Fibroblast of skin of back (primary cell): ENCODE measurements around the gene BUD13.

ENCODE experiments used
- DNase-seq: peaks from one replicate; pipeline ENCODE4 v3.0.0-alpha.2; 2013

Gene BUD13

DNA sequence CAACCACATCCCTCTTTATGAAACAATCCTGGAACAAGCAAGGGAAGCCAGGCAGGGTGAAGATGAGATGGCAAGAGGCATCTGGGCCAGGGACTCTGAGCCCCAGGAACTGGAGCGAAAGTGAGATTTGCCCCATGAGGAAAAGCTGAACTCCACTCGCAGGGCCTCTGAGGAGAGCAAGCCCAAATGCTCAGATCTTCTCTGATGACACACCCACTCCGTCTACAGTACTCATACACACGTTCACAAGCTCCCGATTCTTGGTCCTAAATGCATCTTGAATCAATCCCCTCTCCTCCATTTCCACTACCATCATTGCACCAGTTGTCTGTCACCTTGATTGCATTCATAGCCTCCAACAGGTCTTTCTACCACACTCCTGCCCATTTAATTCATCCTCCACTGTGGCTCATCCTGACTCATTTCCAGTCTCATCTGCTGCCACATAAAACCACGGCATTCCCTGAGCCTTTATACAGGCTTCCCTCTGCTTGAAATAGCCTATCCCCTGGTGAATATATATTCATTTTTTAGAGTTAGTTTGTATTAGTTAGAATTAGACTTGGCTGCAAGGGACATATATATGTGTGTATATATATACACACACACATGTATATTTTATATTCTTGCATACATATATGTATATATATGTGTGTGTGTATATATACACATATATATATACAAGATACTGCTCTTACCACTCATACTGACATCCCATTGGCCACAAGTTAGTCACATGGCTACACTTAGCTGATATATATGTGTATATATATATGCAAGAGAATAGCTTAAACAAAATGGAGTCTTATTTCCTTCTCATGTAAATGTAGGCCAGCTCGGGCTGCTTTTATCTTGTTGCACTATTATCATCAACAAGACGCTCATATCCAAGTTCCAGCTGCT, 20.3 kb upstream of the BUD13 start:
- DNase-seq = peak; percentile 85

DNA sequence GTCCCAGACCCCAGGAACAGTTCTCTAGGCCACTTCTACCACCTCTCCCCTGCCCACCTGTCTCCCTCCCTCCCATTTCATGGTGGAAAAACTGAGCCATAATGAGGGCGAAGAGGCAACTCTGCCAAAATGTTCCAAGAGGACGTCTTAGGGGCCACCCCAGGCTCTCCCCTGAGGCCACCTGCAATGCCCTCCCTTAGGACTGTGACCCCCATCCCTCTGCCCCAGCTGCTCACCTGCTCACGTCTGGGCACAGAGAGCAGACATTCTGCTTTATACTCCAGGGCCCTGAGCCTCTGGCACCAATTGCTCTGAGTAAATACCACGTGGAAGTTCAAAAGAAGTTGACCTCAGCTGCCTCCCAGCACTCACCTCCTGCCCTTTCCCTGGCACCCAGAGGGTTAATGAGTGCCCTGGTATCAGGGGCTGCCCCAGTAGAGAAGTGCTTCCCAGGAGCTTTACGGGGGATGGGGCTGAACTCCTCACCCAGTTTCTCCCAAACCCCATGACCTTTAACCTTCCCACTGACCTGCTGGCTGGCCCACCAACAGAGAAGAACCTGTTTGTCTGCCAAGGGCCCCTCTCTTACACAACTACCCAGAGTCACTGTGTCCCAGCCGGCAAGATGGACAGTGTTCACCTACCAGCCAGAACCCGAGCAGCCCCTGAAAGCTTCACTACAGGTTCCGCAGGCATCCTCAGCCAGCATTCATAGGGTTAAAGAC, 19.5 kb upstream of the BUD13 start:
- no peak for DNase-seq

- no peak for DNase-seq
Observed at GRCh38 chr11:116791813-116792143, 19.0 kb upstream of the BUD13 start, which contains the start of gene APOA5. TSS of gene APOA5 (minus strand) at chr11:116791879. CDS start at chr11:116791860, 19 bp downstream.

DNA sequence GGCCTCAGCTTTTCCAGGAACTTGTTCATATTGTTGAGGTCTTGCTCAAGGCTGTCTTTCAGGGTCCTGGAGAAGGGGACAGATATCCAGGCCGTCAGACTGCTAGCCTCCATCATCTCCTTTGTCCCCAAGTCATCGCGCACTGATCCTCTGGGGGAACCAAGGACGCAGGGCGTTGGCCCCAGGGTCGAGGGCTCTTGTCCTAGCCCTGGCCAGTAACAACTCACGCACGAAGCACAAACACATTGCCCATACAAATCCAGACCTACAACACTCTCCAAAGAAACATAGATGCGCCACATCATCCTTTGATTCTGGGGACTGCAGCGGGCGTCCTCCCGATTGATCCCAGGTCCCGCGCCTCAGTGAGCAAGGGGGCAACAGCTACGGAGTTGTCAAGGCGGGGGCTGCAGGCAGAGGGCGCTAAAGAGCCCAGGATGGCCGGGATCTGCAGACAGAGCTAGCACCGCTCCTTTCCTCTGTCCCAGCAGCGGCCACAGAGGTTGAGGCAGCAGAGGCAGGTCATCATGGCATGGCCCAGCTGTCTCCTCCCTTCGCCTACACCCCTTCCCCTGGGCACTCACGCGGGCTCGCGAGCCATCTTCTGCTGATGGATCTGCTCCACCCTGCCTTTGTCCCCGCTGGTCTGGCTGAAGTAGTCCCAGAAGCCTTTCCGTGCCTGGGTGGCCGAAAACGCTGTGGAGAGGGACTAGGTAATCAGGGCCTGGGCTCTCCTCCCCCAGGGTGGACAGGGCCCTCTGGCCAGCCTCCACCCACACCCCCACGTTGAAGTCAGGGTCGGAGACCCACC, 18.4 kb upstream of the BUD13 start:
- DNase-seq = peak; percentile 61

- DNase-seq = no peak
Observed at GRCh38 chr11:116790167-116791001, 17.6 kb upstream of the BUD13 start.

DNA sequence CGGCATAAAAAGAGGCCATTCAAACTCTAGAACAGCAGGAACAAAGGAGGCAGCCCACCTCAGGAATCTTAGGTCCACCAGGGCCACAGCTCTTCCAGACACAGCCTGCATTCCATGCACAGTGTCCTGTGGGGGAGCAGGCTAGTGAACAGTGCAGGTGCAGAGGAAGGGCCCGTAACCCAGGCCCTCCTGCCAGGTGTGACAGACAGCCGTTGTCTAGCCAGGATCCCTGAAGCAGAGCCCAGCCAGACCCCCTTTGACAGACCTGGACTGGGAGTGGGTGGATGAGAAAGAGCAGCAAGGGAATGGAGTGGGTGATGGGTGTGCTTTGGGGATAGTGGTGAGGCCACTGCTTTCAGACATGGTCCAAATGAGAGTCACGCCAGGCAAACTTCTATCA, 16.2 kb upstream of the BUD13 start:
- no peak for DNase-seq

GRCh38 chr11:116788534-116788933, 15.7 kb upstream of the BUD13 start:
- no peak for DNase-seq

GRCh38 chr11:116787786-116788486, 15.1 kb upstream of the BUD13 start, which contains the start of gene ZPR1:
TSS of gene ZPR1 (minus strand) at chr11:116788023. CDS start at chr11:116787990, 33 bp downstream.
- DNase-seq = peak; percentile 68

DNA sequence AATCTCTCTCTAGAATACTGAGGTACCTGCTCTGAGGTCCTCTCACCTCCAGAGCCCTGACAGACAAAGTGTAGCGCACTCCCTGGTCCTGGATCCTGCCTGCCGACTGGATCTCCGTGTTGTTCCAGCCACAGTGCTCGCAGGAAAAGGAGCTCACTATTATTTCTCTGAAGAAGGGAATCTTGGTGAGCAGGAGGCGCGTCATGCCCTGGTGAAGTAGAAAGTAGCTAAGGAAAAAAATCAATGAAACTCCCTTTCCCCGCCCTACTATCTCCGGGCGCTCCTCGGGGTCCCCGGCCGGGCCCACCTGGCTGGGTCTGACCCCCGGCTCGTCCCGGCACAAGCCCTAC, 14.6 kb upstream of the BUD13 start:
- no peak for DNase-seq

DNA sequence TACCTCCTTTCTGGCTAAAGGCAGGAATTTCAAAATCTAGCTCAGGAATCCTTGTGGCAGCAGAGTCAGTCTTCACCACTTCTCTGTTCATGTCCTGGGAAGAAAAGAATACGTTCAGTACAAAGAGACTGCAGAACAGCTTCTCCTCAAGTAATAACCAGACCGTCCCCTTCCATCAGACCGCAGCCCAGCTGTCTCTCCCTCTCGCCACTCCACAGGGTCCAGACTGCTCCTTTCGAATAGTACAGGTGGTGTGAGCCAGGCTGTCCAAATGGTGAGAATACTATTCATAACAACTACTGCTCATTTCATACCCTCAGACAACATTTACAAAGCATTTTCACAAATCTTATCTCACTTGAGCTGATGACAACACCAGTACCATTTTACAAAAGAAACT, 14.2 kb upstream of the BUD13 start:
- no peak for DNase-seq

DNA sequence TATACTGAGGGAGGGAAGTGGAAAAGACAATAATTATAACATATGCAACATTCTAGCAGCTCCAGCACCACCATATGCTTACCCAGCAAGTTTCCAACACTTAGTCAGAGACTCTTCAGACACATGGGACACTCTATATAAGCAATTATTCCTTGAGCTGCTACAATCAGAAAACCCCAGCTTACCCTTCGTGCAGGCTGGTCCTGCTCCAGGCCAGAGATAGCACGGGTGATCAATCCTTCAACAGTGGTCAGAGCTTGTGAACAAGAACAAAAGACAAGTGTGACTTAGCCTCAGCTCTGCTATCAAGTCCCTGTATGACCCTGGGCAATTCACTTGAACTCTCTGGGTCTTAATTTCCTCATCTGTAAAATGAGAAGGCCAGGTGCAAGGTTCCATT, 13.5 kb upstream of the BUD13 start:
- DNase-seq = no peak

DNA sequence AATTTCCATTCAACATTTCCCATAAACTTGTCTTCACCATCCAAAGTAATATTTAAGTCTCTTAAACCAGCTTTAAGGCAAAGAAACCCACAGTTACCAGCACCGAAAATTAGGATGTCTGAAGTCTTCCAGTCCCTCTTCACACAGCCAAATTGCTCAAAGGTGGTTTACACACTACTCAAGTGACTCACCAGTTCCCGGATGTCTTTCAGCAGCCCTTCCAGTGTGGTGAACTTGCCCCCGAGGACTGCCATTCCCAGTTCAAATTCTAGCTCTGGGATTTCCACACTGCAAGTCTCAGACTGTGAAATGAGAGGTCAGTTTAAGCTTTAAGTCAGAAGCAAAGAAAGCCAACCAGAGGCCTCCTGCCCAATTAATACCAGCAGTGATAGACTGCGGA, 9.9 kb upstream of the BUD13 start:
- no peak for DNase-seq

GRCh38 chr11:116778556-116778955, 5.8 kb upstream of the BUD13 start:
- DNase-seq = no peak

DNA sequence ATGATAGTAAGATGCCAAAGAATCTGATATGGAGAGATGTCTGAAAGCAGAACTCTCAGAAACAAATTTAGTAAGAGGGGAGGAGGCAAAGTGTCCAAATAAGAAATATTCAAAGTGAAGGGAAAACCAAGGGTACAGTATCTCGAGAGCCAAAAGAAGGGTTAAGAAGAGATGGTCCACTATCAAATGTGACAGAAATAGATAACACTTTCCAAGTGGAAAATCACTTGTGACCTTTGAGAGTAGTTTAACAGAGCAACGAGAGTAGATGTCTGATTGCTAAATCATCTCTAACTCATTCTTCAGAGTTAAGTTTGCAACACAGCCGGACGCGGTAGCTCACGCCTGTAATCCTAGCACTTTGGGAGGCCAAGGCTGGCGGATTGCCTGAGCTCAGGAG, 4.3 kb upstream of the BUD13 start:
- no peak for DNase-seq

DNA sequence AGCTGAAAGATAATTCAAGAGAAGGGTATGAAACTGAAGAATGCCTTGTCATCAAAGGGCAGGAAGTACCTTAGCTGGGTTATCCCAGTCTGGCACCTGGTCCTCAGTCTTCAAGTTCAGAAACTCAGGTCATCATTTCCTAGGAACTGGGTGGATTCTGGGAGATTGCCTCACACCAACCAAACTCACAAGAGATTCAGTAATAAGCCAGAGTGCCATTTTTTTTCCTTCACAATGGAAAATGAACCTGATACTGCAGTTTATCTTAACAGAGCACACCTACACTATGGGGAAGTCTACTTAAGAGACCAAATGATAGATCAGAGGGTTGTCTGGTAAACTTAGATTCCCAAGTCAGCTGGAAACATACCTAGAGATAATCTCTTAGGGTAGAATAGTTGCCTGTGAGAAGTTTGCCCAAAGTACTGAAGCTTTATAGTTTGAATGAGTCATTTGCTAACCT, 3.8 kb upstream of the BUD13 start:
- DNase-seq = no peak

- no peak for DNase-seq
Observed at GRCh38 chr11:116775975-116776374, 3.2 kb upstream of the BUD13 start.

GRCh38 chr11:116774661-116775060, 1.9 kb upstream of the BUD13 start:
- DNase-seq = no peak

- DNase-seq = no peak
Observed at GRCh38 chr11:116773203-116774097, 663 bp upstream of the BUD13 start.

DNA sequence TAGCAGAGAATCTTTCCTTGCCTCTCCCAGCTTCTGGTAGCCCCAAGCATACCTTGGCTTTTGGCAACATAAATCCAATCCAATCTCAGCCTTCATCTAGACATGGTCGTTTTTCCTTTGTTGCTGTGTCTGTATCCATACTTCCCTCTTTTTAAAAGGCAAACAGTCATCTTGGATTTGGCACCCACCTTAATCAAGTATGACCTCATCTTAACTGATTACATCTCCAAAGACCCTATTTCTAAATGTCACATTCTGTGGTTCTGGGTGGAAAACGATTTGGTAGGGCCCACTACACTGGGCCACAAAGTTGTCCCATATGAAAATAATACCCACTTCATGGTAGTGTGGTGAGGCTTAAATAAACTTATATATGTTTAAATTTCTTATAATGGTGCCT, 852 bp downstream of the BUD13 start:
- no peak for DNase-seq

DNA sequence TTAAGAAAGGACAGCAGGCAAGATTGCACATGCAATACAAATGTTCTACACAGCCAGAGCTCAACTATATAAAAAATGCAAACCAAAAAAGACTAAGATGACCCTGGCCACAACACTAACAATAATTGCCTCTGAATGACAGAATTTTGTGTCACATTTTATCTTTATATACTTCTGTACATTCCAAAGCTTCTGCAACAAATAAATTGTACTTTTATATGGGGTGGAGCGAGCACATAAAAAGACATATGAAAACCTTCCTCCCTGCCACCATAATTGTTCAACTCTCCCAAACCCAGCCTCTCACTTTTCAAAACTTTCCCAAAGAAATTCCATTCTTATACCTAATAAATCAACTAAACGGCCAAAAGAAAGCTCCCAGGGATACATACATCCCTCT, 10.7 kb downstream of the BUD13 start:
- DNase-seq = no peak
